ENCODE results near the gene FLNB.
A peak's percentile ranks its signal among the peaks of the same experiment; 100 is the strongest.

FLNB gene

DNA sequence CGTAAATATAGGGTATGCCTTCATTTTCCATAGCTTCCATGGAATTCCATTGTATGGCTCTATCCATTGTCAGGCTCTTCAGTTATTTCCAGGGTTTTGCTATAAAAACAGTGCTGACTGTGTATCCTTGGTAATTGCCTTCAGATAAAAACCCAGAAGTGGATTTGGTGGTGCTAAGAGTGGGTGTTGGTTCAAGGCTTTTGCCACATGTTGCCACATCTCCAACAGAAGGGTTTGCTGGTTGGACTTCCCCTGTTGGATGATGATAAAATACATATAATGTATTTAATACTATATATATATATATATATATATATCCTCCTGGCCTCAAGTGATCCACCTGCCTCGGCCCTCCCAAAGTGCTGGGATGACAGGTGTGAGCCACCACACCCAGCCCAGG lies 97.8 kb downstream of the FLNB start:
- DNase-seq (ENCODE audit: low read depth in 3 of 3): no peak

DNA sequence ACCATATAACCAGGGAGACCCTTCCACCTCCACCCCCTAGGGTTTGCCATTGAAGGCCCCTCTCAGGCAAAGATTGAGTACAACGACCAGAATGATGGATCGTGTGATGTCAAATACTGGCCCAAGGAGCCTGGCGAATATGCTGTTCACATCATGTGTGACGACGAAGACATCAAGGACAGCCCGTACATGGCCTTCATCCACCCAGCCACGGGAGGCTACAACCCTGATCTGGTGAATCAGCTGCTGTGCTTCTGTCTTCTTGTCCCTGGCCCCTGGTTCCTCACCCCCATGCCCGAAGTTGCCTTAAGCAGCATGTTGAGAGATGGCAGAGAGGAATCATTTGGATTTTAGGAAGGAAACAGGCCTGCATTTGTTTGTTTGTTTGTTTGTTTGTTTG lies 98.4 kb downstream of the FLNB start:
- DNase-seq (ENCODE audit: low read depth in 3 of 3): no peak

DNA sequence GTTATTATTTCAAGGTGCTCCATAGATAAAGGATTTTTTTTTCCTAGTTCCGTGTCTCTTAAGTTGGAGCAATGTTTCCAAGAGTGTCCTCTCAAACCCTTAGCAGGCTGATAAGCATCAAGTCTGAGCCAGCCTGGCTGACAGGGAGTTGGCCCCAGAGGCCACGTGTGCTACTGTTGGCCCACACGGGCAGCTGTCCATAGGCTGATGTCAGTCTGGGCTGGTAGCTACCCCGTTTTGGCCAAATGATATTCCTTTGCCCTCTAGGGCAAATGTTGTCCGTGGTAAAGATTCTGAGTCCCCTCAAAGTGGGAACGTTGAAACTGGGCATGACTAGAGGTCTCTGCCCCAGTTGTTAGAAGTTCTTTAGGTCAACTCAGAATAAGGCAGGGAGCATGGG lies 99.4 kb downstream of the FLNB start:
- DNase-seq (ENCODE audit: low read depth in 3 of 3): no peak

DNA sequence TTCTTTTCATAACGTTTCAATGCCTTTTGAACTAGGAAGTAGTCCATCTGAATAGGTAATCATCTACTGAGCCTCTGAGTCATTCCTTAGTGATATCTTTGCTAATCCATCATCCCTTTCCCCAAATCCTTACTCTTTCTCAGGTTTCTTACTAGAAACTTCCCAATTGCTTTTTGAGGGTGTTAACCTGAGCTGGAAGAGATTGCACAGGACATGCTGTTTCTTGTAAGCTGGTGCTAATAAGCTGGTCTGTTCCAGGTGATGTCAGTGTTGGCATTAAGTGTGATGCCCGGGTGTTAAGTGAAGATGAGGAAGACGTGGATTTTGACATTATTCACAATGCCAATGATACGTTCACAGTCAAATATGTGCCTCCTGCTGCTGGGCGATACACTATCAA lies 101.5 kb downstream of the FLNB start:
- DNase-seq (ENCODE audit: low read depth in 3 of 3): no peak

DNA sequence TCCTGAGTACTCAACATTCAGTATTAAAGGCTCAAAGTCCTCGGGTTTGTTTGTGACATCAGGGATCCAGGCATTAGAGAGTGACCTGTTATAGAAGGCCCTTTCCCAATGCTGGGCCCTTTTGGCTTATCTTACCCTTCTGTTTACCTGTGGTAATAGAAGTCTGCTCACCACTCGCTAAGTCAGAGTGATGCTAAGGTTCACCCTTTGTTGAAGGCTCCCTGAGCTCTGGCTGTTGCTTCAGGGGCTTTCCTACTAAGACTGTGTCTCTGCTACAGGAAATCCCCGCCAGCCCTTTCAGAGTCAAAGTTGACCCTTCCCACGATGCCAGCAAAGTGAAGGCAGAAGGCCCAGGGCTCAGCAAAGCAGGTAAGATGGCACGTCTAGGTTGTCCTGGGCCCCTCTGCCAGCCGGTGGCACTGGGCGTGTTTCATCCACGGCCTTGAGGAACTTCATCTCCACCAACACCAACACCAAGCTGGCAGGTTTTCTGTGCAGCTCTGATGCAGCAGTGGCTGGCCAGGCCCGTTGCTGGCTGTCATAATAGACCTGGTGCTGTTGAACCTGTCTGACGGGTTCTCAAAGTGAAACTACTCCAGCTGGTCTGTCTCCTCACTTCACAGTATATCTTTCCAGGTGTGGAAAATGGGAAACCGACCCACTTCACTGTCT lies 103.4 kb downstream of the FLNB start:
- DNase-seq (ENCODE audit: low read depth in 3 of 3): no peak

DNA sequence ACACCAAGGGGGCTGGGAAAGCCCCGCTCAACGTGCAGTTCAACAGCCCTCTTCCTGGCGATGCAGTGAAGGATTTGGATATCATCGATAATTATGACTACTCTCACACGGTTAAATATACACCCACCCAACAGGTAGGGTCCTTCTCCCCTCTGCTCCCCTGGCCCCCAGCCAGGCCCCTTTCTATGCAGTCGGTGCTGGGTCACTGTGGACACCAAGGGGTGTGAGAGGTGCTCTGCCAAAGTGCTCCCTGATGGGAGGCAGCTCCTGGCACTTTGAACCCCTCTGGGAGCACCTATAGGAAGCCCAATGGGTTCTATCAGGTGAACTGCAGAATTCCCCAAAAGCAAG lies 103.9 kb downstream of the FLNB start:
- no peak for DNase-seq (ENCODE audit: low read depth in 3 of 3)

DNA sequence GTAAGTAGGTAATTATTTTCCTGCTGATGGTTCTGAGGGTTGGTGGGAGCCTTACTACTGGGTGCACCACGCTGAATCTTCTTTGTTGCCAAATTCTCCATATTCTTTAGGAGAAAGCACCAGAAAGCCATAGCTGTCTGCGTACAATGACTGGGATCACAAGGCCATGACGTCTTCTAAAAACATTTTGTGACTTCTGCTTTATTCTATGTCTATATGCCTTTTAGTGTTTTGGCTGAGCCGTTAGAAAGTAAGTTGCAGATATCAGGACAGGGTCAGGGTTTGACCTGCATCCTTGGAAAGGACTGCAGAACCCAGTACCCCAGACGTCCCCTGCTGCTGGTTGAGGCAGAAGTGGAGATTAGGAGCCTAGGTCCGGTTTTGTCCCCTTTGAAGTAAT lies 107.0 kb downstream of the FLNB start:
- DNase-seq (ENCODE audit: low read depth in 3 of 3): no peak

- DNase-seq (ENCODE audit: low read depth in 3 of 3): peak in 1 of 3 donors; percentile 3
Observed at GRCh38 chr3:58116161-58116955, 108.1 kb downstream of the FLNB start.

DNA sequence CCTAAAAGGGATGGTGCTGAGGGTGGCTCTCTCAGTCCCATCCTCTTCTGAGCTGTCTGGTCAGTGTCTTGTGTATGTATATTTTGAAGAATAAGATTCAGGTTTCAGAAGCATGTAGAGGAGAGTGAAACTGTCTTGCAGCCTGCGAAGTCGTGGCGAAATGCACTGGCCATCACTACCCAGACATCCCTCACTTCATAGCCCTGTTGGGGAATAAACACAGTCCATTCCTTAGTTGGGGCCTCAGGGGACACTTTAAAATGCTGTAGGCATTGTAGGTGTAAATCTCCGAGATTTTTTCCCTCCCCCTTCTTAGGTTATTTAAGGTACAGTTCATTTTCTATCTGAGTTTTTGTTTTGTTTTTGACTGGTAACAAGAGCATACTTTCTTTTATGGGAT lies 108.8 kb downstream of the FLNB start:
- no peak for DNase-seq (ENCODE audit: low read depth in 3 of 3)

- no peak for DNase-seq (ENCODE audit: low read depth in 3 of 3)
Observed at GRCh38 chr3:58117561-58118181, 109.4 kb downstream of the FLNB start.

- DNase-seq (ENCODE audit: low read depth in 3 of 3): no peak
Observed at GRCh38 chr3:58119186-58119585, 111.0 kb downstream of the FLNB start.

GRCh38 chr3:58120075-58120812 lies 112.0 kb downstream of the FLNB start:
- no peak for DNase-seq (ENCODE audit: low read depth in 3 of 3)

DNA sequence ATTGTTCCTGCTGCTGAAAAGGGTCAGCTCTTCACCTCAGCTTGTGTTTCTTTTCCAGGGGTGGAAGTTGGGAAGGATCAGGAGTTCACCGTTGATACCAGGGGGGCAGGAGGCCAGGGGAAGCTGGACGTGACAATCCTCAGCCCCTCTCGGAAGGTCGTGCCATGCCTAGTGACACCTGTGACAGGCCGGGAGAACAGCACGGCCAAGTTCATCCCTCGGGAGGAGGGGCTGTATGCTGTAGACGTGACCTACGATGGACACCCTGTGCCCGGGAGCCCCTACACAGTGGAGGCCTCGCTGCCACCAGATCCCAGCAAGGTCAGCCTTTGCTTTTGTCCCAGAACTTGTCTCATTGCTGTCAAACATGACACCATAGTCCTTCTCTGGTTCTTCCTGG lies 113.0 kb downstream of the FLNB start:
- DNase-seq (ENCODE audit: low read depth in 3 of 3): no peak

DNA sequence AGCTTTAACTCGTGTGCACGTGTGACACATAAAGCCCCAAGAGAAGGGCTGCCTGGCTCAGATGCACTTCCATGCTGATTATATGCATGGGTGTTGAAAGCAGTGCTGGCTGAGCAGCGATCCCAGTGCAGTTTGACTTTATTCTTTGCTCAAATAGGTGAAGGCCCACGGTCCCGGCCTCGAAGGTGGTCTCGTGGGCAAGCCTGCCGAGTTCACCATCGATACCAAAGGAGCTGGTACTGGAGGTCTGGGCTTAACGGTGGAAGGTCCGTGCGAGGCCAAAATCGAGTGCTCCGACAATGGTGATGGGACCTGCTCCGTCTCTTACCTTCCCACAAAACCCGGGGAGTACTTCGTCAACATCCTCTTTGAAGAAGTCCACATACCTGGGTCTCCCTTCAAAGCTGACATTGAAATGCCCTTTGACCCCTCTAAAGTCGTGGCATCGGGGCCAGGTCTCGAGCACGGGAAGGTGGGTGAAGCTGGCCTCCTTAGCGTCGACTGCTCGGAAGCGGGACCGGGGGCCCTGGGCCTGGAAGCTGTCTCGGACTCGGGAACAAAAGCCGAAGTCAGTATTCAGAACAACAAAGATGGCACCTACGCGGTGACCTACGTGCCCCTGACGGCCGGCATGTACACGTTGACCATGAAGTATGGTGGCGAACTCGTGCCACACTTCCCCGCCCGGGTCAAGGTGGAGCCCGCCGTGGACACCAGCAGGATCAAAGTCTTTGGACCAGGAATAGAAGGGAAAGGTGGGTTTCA lies 114.9 kb downstream of the FLNB start:
- DNase-seq (ENCODE audit: low read depth in 3 of 3): no peak

DNA sequence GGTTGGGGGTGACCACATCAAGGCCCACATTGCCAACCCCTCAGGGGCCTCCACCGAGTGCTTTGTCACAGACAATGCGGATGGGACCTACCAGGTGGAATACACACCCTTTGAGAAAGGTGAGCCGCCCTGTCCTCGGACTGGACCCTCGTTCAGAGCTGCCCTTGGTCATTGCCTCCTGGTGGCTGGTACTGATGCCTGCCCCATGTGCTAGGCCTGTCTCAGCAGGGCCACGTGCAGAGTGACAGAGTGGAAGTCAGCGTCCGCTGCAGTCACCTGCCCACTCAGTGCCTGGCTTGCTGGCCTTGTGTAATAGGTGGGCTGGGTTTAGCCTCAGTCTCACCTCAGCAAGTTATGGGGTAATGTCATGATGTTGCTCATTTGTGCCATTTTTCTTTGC lies 116.2 kb downstream of the FLNB start:
- DNase-seq (ENCODE audit: low read depth in 3 of 3): no peak

DNA sequence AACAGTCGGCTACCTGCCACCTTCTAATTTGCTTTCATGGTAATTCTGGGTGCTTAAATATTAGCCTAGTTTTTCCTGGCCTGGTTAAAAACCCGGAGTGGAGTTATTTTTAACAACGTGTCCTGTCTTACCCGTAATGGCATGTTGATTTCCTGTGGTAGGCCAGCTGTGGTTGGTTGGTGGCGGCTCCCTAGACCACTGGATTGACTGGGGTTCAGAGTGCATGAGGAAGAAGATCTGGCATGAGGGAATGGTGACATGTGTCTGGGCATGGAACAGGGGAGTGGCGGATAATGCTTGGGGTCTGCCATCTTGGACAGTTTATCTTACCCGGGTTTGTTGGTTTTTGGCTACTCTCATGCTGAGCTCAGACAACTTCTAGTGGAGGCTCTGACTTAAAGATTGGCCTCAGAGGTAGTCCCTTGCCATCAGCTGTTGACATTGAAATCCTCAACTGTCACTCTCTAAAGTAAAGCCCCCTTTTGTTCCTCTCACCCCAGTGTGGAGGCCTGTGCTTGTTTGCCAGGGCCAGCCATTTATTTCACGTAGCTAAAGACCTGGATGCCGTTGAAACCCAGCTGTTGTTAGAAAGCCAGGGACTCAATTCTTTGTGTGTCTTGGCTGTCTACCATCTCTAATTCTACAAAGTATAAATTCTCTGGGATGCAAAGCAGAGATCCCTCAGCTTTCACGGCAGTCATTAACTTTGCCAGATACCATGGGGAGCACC lies 121.0 kb downstream of the FLNB start:
- no peak for DNase-seq (ENCODE audit: low read depth in 3 of 3)

DNA sequence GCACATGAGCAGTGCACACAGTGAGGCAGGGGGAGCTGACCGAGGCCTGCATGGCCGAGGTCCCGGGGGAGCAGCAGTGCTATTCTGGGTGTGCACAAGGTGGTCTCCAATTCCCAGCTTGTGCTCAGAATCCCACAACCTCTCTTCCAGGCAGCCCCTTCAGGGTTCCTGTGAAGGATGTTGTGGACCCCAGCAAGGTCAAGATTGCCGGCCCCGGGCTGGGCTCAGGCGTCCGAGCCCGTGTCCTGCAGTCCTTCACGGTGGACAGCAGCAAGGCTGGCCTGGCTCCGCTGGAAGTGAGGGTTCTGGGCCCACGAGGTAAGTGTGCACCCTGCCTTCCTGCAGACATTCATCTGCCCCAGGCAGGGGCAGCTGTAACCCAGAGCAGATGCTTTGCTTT lies 122.4 kb downstream of the FLNB start:
- DNase-seq (ENCODE audit: low read depth in 3 of 3): no peak

DNA sequence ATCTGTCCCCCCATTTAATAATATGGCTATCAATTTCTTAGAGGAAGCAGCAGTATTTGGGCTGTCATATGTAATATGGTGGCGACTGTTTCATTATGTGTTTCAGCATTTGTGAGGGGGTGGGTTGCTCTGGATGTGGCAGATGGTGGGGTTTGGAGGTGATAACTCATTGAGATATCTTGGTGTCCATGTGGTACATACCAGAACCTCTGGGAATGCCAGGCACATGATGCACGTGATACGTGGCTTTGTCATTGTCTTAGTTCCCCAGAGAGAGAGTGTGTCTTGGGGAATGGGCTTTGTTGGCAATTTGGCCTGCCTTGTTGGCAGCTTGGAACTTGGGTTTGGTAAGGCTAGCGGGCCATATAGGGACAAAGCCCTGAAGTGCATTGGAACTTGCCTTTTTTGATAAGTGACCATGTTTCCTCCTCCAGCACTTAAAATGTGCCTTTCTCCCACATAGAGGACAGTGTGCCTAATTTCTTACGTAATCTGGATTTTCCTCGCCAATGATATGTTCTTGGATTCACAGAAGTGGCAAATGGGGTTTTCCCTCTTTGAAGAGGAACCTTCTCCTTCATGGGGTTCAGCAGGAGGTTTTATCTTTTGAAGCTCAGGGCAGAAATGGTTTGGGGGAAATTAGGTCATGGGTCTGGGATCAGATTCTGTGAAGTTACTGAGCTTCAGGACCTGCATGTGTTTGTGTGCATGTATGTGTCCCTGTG lies 123.0 kb downstream of the FLNB start:
- DNase-seq (ENCODE audit: low read depth in 3 of 3): no peak

DNA sequence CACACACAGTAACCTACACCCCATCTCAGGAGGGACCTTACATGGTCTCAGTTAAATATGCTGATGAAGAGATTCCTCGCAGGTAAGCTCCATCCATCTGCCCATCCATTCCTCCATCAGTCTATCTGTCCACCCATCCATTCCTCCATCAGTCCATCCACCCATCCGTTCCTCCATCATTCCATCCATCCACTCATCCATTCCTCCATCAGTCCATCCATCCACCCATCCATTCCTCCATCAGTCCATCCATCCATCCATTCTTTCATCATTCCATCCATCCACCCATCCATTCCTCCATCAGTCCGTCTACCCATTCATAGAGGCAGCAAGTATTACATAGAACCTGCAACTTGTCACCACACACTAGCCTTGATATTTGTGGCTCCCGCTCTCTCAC lies 124.6 kb downstream of the FLNB start:
- DNase-seq (ENCODE audit: low read depth in 3 of 3): no peak

GRCh38 chr3:58134468-58134867 lies 126.2 kb downstream of the FLNB start:
- no peak for DNase-seq (ENCODE audit: low read depth in 3 of 3)
